ENCODE results near the gene CASZ1.

DNA sequence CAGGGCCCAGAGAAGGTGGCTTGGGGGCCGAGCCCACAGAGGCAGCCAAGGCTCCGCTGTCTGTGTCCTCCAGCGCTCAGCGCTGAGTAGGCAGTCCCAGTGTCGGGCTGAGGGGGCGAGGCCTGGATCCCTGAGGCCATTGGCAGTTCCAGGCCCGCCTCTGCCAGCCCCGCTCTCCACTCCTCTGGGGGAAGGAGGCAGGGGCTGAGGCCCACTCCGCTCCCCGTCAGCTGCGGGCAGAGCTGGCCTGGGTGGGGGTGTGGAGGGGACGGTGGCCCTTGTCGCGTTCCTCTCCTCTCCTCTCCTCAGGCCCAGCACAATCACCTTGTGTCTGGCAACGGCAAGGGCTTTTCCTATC, 132.8 kb downstream of the CASZ1 start:
- TF ChIP-seq, protein P1, sequence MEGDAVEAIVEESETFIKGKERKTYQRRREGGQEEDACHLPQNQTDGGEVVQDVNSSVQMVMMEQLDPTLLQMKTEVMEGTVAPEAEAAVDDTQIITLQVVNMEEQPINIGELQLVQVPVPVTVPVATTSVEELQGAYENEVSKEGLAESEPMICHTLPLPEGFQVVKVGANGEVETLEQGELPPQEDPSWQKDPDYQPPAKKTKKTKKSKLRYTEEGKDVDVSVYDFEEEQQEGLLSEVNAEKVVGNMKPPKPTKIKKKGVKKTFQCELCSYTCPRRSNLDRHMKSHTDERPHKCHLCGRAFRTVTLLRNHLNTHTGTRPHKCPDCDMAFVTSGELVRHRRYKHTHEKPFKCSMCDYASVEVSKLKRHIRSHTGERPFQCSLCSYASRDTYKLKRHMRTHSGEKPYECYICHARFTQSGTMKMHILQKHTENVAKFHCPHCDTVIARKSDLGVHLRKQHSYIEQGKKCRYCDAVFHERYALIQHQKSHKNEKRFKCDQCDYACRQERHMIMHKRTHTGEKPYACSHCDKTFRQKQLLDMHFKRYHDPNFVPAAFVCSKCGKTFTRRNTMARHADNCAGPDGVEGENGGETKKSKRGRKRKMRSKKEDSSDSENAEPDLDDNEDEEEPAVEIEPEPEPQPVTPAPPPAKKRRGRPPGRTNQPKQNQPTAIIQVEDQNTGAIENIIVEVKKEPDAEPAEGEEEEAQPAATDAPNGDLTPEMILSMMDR (IDR thresholded peaks at IDR 0.05; ENCODE audit: insufficient read depth, low read length): no peak
- TF ChIP-seq, protein P2, sequence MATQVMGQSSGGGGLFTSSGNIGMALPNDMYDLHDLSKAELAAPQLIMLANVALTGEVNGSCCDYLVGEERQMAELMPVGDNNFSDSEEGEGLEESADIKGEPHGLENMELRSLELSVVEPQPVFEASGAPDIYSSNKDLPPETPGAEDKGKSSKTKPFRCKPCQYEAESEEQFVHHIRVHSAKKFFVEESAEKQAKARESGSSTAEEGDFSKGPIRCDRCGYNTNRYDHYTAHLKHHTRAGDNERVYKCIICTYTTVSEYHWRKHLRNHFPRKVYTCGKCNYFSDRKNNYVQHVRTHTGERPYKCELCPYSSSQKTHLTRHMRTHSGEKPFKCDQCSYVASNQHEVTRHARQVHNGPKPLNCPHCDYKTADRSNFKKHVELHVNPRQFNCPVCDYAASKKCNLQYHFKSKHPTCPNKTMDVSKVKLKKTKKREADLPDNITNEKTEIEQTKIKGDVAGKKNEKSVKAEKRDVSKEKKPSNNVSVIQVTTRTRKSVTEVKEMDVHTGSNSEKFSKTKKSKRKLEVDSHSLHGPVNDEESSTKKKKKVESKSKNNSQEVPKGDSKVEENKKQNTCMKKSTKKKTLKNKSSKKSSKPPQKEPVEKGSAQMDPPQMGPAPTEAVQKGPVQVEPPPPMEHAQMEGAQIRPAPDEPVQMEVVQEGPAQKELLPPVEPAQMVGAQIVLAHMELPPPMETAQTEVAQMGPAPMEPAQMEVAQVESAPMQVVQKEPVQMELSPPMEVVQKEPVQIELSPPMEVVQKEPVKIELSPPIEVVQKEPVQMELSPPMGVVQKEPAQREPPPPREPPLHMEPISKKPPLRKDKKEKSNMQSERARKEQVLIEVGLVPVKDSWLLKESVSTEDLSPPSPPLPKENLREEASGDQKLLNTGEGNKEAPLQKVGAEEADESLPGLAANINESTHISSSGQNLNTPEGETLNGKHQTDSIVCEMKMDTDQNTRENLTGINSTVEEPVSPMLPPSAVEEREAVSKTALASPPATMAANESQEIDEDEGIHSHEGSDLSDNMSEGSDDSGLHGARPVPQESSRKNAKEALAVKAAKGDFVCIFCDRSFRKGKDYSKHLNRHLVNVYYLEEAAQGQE (IDR thresholded peaks at IDR 0.05; ENCODE audit: insufficient replicate concordance, low read depth): no peak
- TF ChIP-seq POLR2AphosphoS5 (IDR thresholded peaks at IDR 0.05; ENCODE audit: low read depth): no peak
